CD1c-positive myeloid dendritic cell (primary cell): ENCODE results near the gene IL27RA.

Experiments used
- DNase-seq: peaks from one replicate; pipeline ENCODE4 v3.0.0-alpha.2; 2016; ENCODE audit errors: extremely low spot score

IL27RA gene

GRCh38 chr19:14059093-14059480, 27.5 kb downstream of the IL27RA start:
- peak; percentile 42 for DNase-seq

GRCh38 chr19:14059652-14060155, 28.1 kb downstream of the IL27RA start:
- DNase-seq = no peak

- no peak for DNase-seq
Measured at GRCh38 chr19:14061081-14061749, 29.7 kb downstream of the IL27RA start.

GRCh38 chr19:14061751-14062557, 30.4 kb downstream of the IL27RA start, which contains the start of gene PALM3:
TSS of gene PALM3 (minus strand) at chr19:14062076. CDS start at chr19:14061980, 96 bp downstream.
- DNase-seq = no peak

- DNase-seq = no peak
Measured at GRCh38 chr19:14062558-14062855, 30.9 kb downstream of the IL27RA start.

- DNase-seq = peak; percentile 46
Measured at GRCh38 chr19:14063105-14063504, 31.5 kb downstream of the IL27RA start.

GRCh38 chr19:14066134-14066533, 34.6 kb downstream of the IL27RA start:
- no peak for DNase-seq

- no peak for DNase-seq
Measured at GRCh38 chr19:14070268-14071050, 38.9 kb downstream of the IL27RA start.

- peak; percentile 33 for DNase-seq
Measured at GRCh38 chr19:14072535-14073260, 41.1 kb downstream of the IL27RA start, which contains the start of gene MISP3. TSS of gene MISP3 (plus strand) at chr19:14072786. CDS start at chr19:14073310, 524 bp downstream.

GRCh38 chr19:14073261-14073924, 41.8 kb downstream of the IL27RA start:
- DNase-seq = peak; percentile 88

- DNase-seq = peak; percentile 63
Measured at GRCh38 chr19:14073925-14074838, 42.6 kb downstream of the IL27RA start.

GRCh38 chr19:14078411-14078810, 46.8 kb downstream of the IL27RA start:
- DNase-seq = peak; percentile 76

- peak; percentile 100 for DNase-seq
Measured at GRCh38 chr19:14080887-14081796, 49.6 kb downstream of the IL27RA start.

GRCh38 chr19:14081797-14082674, 50.5 kb downstream of the IL27RA start:
- DNase-seq = peak; percentile 58

- no peak for DNase-seq
Measured at GRCh38 chr19:14082675-14082960, 51.1 kb downstream of the IL27RA start.

GRCh38 chr19:14085309-14085995, 53.9 kb downstream of the IL27RA start, which contains the start of gene C19orf67:
TSS of gene C19orf67 (minus strand) at chr19:14085783. CDS start at chr19:14085627, 156 bp downstream.
- no peak for DNase-seq

- DNase-seq = no peak
Measured at GRCh38 chr19:14086098-14086497, 54.5 kb downstream of the IL27RA start.
